ENCODE results near the gene DOK6.
A peak's percentile ranks its signal among the peaks of the same experiment; 100 is the strongest.

The DOK6 gene

DNA sequence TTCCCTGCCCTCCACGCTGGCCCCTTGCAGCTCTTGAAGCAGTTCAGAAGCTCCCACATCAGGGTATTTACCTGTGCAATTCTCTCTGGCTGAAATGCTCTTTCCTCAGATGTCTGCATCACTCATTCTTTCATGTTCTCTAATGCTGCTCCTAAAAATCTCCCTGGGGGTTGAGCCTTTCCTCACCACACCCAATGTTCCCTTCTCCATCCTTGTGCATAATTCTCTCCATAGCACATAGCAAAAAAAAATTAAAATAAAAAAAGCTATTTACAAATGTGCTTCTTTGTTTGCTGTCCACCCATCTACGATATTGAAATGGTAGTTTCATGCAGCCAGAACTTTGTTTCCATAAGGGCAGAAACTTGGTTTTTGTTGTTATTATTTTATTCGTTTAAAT, 155.5 kb downstream of the DOK6 start:
- no peak for DNase-seq

- DNase-seq = peak; percentile 40
Observed at GRCh38 chr18:69557282-69557681, 156.6 kb downstream of the DOK6 start.

DNA sequence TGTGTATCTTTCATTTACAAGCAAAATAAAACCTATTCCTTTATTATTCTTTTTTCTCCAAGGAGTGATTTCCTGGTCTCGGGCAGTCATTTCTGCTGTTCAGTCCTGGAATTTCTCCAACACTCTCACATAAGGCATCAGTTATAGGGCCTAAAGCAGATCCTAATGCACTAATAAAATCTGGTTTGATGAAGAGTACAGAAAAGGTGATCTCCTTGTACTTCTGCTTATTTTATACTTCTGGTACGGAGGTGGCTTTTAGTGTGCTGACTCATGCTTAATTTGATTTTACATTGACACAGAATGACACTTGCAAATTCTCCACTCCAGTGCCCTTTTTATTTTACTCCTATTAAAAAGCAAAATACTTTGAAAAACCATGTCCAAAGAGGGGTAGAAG, 157.4 kb downstream of the DOK6 start:
- peak; percentile 39 for DNase-seq

- no peak for DNase-seq
Observed at GRCh38 chr18:69559604-69560003, 158.9 kb downstream of the DOK6 start.

DNA sequence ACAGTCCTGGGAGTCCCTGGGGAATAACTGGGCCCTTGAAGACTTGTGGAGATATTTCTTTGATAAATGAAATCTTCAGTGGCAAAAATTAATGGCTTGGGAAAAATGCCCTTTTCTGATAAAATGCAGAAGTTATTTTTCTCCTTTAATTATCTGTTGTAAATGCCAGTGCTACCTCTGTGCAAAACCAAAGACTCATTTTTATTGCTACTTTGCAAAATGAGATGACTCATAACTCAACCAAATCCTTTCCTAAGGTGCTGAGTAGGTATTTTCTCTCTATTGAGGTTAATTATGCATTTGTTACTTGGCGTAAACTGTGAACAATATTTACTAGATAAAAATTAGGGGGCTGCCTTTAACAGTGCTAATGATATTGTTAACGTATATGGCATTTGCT, 163.9 kb downstream of the DOK6 start:
- DNase-seq = no peak

- DNase-seq = no peak
Observed at GRCh38 chr18:69567813-69568488, 167.3 kb downstream of the DOK6 start.

- no peak for DNase-seq
Observed at GRCh38 chr18:69569133-69569532, 168.4 kb downstream of the DOK6 start.

GRCh38 chr18:69574401-69574800, 173.7 kb downstream of the DOK6 start:
- no peak for DNase-seq

- DNase-seq = no peak
Observed at GRCh38 chr18:69580107-69580506, 179.4 kb downstream of the DOK6 start.

DNA sequence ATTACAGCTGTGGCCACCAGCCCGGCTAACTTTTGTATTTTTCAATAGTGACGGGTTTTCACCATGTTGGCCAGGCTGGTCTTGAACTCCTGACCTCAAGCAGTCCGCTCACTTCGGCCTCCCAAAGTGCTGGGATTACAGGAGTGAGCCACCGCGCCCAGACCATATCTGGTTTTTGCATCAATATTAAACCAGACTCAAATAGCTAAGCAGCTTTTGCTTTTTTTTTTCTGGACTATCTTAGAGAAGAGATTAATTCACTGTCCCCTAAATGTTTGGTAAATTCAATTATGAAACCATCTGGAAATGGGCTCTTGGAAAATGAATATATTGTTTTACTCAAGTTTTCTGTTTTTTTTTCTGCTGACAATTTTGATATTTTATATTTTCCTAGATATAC, 183.7 kb downstream of the DOK6 start:
- DNase-seq = no peak

GRCh38 chr18:69585696-69586095, 185.0 kb downstream of the DOK6 start:
- DNase-seq = no peak

DNA sequence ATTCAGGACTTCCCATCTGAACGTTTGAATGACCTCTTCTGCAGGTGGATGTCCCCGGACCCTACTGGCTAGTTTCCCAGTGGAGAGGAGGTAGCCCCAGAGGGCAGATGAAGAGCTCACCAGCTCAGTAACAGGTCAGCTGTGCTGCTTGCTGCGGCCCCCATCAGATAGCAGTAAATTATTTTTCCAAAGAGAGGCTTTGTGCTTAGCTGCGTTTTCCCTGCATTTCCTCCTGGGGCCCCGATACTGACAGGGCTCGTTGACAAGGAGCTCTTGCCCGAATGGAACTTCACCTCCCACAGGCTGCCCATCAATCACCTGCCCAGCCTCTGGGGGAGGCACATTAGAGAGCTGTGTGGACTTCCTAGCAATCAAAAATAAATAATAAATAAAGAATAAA, 185.8 kb downstream of the DOK6 start:
- peak; percentile 15 for DNase-seq

GRCh38 chr18:69588301-69588700, 187.6 kb downstream of the DOK6 start:
- DNase-seq = no peak

- no peak for DNase-seq
Observed at GRCh38 chr18:69590150-69590549, 189.5 kb downstream of the DOK6 start.

- DNase-seq = no peak
Observed at GRCh38 chr18:69596345-69596744, 195.7 kb downstream of the DOK6 start.

GRCh38 chr18:69597561-69597960, 196.9 kb downstream of the DOK6 start:
- DNase-seq = no peak

DNA sequence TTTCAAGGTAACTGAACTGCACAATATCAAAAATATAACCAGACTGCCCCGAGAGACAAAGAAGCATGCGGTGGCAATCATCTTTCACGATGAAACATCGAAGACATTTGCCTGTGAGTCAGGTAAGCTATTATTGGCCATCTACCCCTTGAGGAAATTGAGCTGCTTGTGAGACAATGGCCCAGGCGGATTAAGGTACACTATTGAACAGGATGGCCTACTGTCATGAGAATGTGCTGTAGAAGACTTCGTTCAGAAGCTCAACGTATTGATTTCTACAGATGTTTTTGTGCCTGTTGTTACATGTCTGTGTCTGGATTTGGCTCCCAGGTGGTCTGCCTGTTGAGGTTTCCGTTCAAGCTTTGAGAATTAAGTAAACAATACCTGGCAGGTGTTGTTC, 198.7 kb downstream of the DOK6 start:
- no peak for DNase-seq

DNA sequence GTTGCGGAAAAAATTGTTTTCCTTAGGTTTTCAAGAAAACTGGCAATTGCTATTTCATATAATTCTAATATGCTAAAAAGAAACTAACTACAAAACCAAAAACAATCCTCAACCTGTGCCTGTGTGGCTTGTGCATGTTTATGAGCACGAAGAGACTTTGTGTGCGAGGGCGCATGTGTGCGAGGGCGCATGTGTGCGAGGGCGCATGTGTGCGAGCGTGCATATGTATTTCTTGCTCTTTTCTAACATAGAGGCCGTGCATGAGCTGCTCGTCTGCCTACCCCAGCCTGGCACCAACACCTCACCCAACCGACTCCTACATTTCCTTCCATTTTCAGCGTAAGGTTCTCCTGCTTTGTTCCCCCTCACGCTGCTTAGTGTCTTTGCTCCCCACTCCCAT, 211.6 kb downstream of the DOK6 start:
- no peak for DNase-seq

GRCh38 chr18:69616114-69616513, 215.4 kb downstream of the DOK6 start:
- no peak for DNase-seq

DNA sequence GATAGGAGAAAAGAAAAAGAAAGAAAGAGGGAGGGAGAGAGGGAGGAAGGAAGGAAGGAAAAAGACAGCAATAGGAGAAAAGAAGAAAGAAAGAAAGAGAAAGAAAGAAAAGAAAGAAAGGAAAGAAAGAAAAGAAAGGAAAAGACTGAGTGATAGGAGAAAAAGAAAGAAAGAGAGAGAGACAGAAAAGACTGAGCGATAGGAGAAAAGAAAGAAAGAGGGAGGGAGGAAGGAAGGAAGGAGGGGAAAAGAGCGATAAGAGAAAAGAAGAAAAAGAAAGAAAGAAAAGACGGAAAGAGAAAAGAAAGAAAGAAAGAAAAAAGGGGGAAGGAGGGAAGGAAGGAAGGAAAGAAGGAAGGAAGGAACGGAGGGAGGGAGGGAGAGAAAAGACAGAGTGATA, 216.7 kb downstream of the DOK6 start:
- no peak for DNase-seq

GRCh38 chr18:69617888-69618287, 217.2 kb downstream of the DOK6 start:
- no peak for DNase-seq

GRCh38 chr18:69622184-69622583, 221.5 kb downstream of the DOK6 start:
- no peak for DNase-seq

DNA sequence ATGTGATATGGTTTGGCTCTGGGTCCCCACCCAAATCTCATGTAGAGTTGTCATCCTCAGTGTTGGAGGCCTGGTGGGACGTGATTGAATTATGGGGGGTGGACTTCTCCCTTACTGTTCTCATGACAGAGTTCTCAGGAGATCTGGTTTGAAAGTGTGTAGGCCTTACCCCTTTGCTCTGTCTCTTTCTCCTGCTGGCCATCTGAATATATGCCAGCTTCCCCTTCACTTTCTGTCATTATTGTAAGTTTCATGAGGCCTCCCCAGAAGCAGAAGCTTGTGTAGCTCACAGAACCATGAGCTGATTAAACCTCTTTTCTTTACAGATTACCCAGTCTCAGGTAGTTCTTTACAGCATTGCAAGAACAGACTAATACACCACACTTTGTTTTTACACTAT, 222.3 kb downstream of the DOK6 start:
- DNase-seq = no peak

DNA sequence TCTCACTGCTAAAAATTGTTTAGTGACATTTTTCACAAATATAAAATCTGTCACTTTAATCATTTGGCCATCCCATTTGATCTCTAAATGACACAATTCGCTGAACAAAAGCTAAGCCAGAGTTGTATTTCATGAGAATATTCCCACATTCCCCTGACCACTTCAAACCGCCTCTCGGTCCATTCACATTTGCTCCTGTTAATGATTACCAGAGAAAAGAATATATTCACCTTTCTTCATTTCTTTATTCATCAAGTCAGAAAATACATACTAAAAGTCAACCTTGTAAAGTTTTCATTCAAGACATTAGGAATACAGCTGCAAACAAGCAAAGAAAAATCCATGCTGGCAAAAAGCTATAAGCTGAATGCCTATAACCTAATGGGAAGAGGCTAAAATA, 225.5 kb downstream of the DOK6 start:
- DNase-seq = no peak

DNA sequence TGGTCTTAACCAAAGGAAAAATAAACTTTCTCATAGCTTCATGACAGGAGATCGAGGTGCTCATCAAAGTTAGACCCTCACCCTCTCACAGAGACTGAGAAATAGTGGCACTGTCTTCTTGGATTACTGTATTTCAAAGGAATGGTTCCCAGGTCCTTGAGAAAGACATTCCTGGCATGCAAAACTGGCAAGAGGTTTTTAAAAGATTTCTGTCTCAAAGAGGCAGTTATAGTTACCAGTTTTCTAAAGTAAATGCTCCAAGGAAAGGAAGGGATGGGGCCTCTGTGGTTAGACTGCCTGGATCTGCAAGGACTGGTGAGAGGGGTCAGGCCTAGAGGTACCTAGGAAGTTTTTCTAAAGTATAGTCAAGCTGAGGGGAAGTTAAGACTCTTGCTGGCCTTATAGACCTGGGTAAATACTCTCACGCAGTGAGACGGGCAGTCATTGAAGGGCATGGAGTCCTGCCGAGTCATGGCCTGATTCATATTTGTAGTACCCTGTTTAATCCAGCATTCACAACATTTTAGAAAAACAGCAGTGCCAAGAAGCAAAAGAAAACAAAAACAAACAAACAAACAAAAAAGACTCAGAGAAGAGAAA, 226.1 kb downstream of the DOK6 start:
- no peak for DNase-seq
